K562 (cell line): ENCODE data around the gene DNAJC19. TPM values are rescaled to one million over a fixed set of nuclear protein-coding genes. Genes with fewer than 3 reads are reported as not detected.
A peak's percentile ranks its signal among the peaks of the same experiment; 100 is the strongest.
"Not testable (repeated sequence)": the region's sequence is repeated elsewhere in the genome, so short reads cannot be mapped to it uniquely, and the experiment has no call there.

Experiments
- ATAC-seq: fragments of 200-7000 bp; cut with Tn5 transposase; 3 replicates; pipeline ENCODE4 v1.9.1; 2020; ENCODE audit warnings: moderate library complexity
- BruUV-seq: library from RNA; stranded (reverse); fragments of 400-500 nt; replicated peaks from 2 replicates; lab custom pipeline; 2021; lab: Mats Ljungman, UMichigan
- CTCF ChIA-PET: fragments of 300-600 bp; formaldehyde crosslinking; extraction: SDS; loops from one replicate; lab custom pipeline; 2021; ENCODE audit warnings: low intra/inter-chr PET ratio; lab: Yijun Ruan, JAX
- POLR2A ChIA-PET: fragments of 300-600, 350-650 bp; sonication (Branson Sonifier 250); formaldehyde crosslinking; extraction: SDS; loops from one replicate; lab custom pipeline; 2021; ENCODE audit warnings: antibody characterized with exemption, inconsistent platforms; lab: Yijun Ruan, JAX
- DNase-seq, 4 experiments: peaks; one replicate each; pipeline versions ENCODE4 v3.0.0 to v3.0.0-alpha.2; 2011 to 2018; ENCODE audit warnings: low spot score in 3 of 4, mixed read lengths in 3 of 4; ENCODE audit errors: extremely low read depth in 1 of 4
- FAIRE-seq: peaks from 2 replicates; lab custom pipeline; 2011; peaks lifted over from hg19 to GRCh38; lab: Jason Lieb, UNC
- H2AFZ ChIP-seq: 2 replicates; pipeline ENCODE4 v1.6.0; 2011; ENCODE audit warnings: low read depth, low read length, control low read depth, inconsistent platforms
- H3K27ac ChIP-seq: fragments of 200-600 bp; 3 replicates; pipeline ENCODE4 v1.8.0; 2011; ENCODE audit warnings: low read depth, mild to moderate bottlenecking, control low read depth, inconsistent platforms, low read length, moderate library complexity, mixed read lengths; ENCODE audit errors: extremely low read depth
- H3K27me3 ChIP-seq, 2 experiments: fragments of 300-600 bp in 1 of 2; 2 replicates in 1 of 2; 3 replicates in 1 of 2; pipeline versions ENCODE4 v1.6.0 to v1.8.0; 2011; ENCODE audit warnings: inconsistent platforms in 2 of 2, low read length in 2 of 2, mild to moderate bottlenecking in 1 of 2, mixed read lengths in 1 of 2, moderate library complexity in 1 of 2; ENCODE audit not compliant: control insufficient read depth in 2 of 2, insufficient read depth in 2 of 2
- H3K36me3 ChIP-seq: fragments of 300-600 bp; 3 replicates; pipeline ENCODE4 v1.8.0; 2011; ENCODE audit warnings: mild to moderate bottlenecking, low read length, inconsistent platforms; ENCODE audit not compliant: control insufficient read depth, insufficient read depth
- H3K4me1 ChIP-seq, 2 experiments: fragments of 200-600 bp in 1 of 2; replicated peaks in 1 of 2; 2 replicates in 1 of 2; 3 replicates in 1 of 2; pipeline versions ENCODE4 v1.5.1 to v1.8.0; 2011; ENCODE audit warnings: inconsistent platforms in 2 of 2, low read length in 2 of 2, mild to moderate bottlenecking in 1 of 2, mixed read lengths in 1 of 2, moderate library complexity in 1 of 2; ENCODE audit not compliant: control insufficient read depth in 2 of 2, insufficient read depth in 2 of 2
- H3K4me2 ChIP-seq: 2 replicates; pipeline ENCODE4 v1.6.1; 2011; ENCODE audit warnings: low read length, control low read depth, inconsistent platforms, mixed read lengths; ENCODE audit not compliant: insufficient read depth
- H3K4me3 ChIP-seq: fragments of 200-600 bp; sonication (generic), shearing (Covaris generic); 2 replicates; pipeline ENCODE4 v1.5.1; 2016; ENCODE audit warnings: control low read depth, inconsistent platforms
- H3K79me2 ChIP-seq: fragments of 200-600 bp; 3 replicates; pipeline ENCODE4 v1.8.0; 2011; ENCODE audit warnings: low read length, inconsistent platforms; ENCODE audit not compliant: control insufficient read depth, insufficient read depth
- H3K9ac ChIP-seq, 2 experiments: 2 replicates each; pipeline versions ENCODE4 v1.6.0 to v1.6.1; 2011; ENCODE audit warnings: low read depth in 2 of 2, low read length in 2 of 2, control low read depth in 1 of 2, inconsistent platforms in 1 of 2, mild to moderate bottlenecking in 1 of 2, mixed read lengths in 1 of 2; ENCODE audit not compliant: insufficient read depth in 1 of 2
- H3K9me1 ChIP-seq: one replicate; pipeline ENCODE4 v1.6.0; 2011; ENCODE audit warnings: inconsistent platforms, mild to moderate bottlenecking, low read length, moderate library complexity; ENCODE audit not compliant: control insufficient read depth, insufficient read depth
- H3K9me3 ChIP-seq: replicated peaks from 2 replicates; pipeline ENCODE4 v1.5.1; 2011; ENCODE audit warnings: low read depth, low read length, inconsistent platforms; ENCODE audit not compliant: control insufficient read depth, insufficient read depth
- H4K20me1 ChIP-seq: replicated peaks from 2 replicates; pipeline ENCODE4 v1.6.1; 2011; ENCODE audit warnings: low read length, inconsistent platforms, mixed read lengths; ENCODE audit not compliant: control insufficient read depth, insufficient read depth
- ATF1 ChIP-seq, 2 experiments: fragments of 450-650 bp in 1 of 2; IDR thresholded peaks; 2 replicates each; pipeline ENCODE4 v1.6.1; 2016; ENCODE audit warnings: missing compliant biosample characterization in 1 of 2, missing genetic modification characterization in 1 of 2
- ATF7 ChIP-seq: fragments of 450-650 bp; IDR thresholded peaks from 2 replicates; pipeline ENCODE4 v1.7.1; 2014; ENCODE audit warnings: mild to moderate bottlenecking, moderate library complexity
- BHLHE40 ChIP-seq: IDR thresholded peaks from 2 replicates; pipeline ENCODE4 v1.6.1; 2011; ENCODE audit warnings: low read length, improper control_type of control experiment
- E2F1 ChIP-seq: sonication (generic); formaldehyde crosslinking; IDR thresholded peaks from 2 replicates; pipeline ENCODE4 v1.8.1; 2023; ENCODE audit warnings: mild to moderate bottlenecking, missing genetic modification reagents, moderate library complexity
- ELK1 ChIP-seq: sonication (generic); formaldehyde crosslinking; IDR thresholded peaks from 2 replicates; pipeline ENCODE4 v1.8.1; 2022; ENCODE audit warnings: missing genetic modification reagents
- FOXJ3 ChIP-seq: sonication (generic); formaldehyde crosslinking; IDR thresholded peaks from 2 replicates; pipeline ENCODE4 v1.4.0; 2020; ENCODE audit warnings: mild to moderate bottlenecking, missing genetic modification reagents
- FOXK1 ChIP-seq: sonication (generic); formaldehyde crosslinking; IDR thresholded peaks from 2 replicates; pipeline ENCODE4 v1.8.0; 2022; ENCODE audit warnings: missing genetic modification reagents, mild to moderate bottlenecking, borderline replicate concordance
- HNRNPLL ChIP-seq: fragments of 200-400 bp; formaldehyde crosslinking; IDR thresholded peaks from 2 replicates; pipeline ENCODE4 v1.6.1; 2017; ENCODE audit warnings: low read length, low read depth, mild to moderate bottlenecking; ENCODE audit not compliant: poor library complexity, severe bottlenecking
- MECOM ChIP-seq: fragments of 250-450 bp; sonication (Bioruptor Pico); IDR thresholded peaks from 2 replicates; pipeline ENCODE4 v1.8.0; 2022; ENCODE audit warnings: inconsistent platforms
- NKRF ChIP-seq: fragments of 450-650 bp; IDR thresholded peaks from 2 replicates; pipeline ENCODE4 v1.6.1; 2016; ENCODE audit warnings: borderline replicate concordance
- STAG1 ChIP-seq: sonication (generic); formaldehyde crosslinking; IDR thresholded peaks from 2 replicates; pipeline ENCODE4 v1.5.0; 2020; ENCODE audit warnings: missing genetic modification reagents, borderline replicate concordance
- TRIM24 ChIP-seq, 2 experiments: fragments of 450-650 bp; IDR thresholded peaks; 2 replicates each; pipeline ENCODE4 v1.6.1; 2016
- XRCC4 ChIP-seq: IDR thresholded peaks from one replicate; pipeline ENCODE4 v1.6.1; 2011; ENCODE audit not compliant: insufficient read depth, insufficient read length; ENCODE audit errors: extremely low read depth
- ZBTB2 ChIP-seq: fragments of 450-650 bp; IDR thresholded peaks from 2 replicates; pipeline ENCODE4 v1.6.1; 2016; ENCODE audit warnings: antibody characterized with exemption
- ZNF175 ChIP-seq: fragments of 200-800 bp; sonication (Bioruptor generic); IDR thresholded peaks from 2 replicates; pipeline ENCODE4 v1.6.1; 2016; ENCODE audit warnings: low read depth, mild to moderate bottlenecking, missing genetic modification characterization, missing compliant biosample characterization
- ZNF280B ChIP-seq: fragments of 250-450 bp; sonication (Bioruptor Pico); IDR thresholded peaks from 2 replicates; pipeline ENCODE4 v1.5.1; 2021; ENCODE audit warnings: mild to moderate bottlenecking
- WGBS: fragments of 100-300 bp; shearing (Covaris generic); methylation state at CpG from one replicate; pipeline ENCODE4 v1.1.6; 2016; ENCODE audit warnings: low coverage, mixed read lengths; ENCODE audit not compliant: insufficient coverage; ENCODE audit errors: missing lambda C conversion rate; 5-methylcytosine and 5-hydroxymethylcytosine counted together
- in situ Hi-C: fragments of 300-500 bp; cut with MboI; formaldehyde crosslinking; loops from 4 replicates; pipeline ENCODE4 v1.15.0; 2018; ENCODE audit warnings: inconsistent platforms, mixed read lengths
- intact Hi-C: fragments of 100-400 bp; cut with micrococcal nuclease; formaldehyde crosslinking; loops from 2 replicates; pipeline ENCODE4 v1.14.2; 2022
- polyA plus RNA-seq, 8 experiments: library from polyadenylated mRNA; depleted of rRNA in 4 of 8; stranded (reverse) in 5 of 8; unstranded in 3 of 8; fragments of >200 nt; fragmentation: Nextera tagmentation in 2 of 8; fragmentation: Illumina TruSeq in 1 of 8; extraction: Ambion mirVana in 2 of 8; extraction: Trizol in 1 of 8; gene quantifications; 2 replicates each; pipeline versions ENCODE4 v1.2.1 to v1.2.3, GENCODE V29; 2011 to 2014; ENCODE audit warnings: inconsistent platforms in 1 of 8, missing spikeins in 1 of 8
- total RNA-seq, 7 experiments: library from RNA; depleted of rRNA in 6 of 7; stranded (reverse); fragments of >200 nt in 6 of 7; fragmentation: Illumina TruSeq in 2 of 7; extraction: Trizol in 2 of 7; gene quantifications; 2 replicates each; pipeline versions ENCODE4 v1.2.1 to v1.2.3, GENCODE V29; 2011 to 2021; ENCODE audit warnings: low replicate concordance in 1 of 7

DNAJC19 gene
- total and polyA plus RNA-seq, 9 of the 15 experiments (the other 6 are each of a cell fraction or from before 2014, with no cell fraction given), result 55.7 to 184 (median 99.1) TPM

- no peak for TF ChIP-seq ELK1
- TF ChIP-seq NKRF, result no peak
- 0 out of 2 replicates have a peak, but pooled peaks have one; percentile 28 for TF ChIP-seq ATF7
- no peak for TF ChIP-seq BHLHE40
- TF ChIP-seq FOXJ3, result no peak
- no peak for TF ChIP-seq TRIM24 (IDR thresholded peaks at IDR 0.05)
- no peak for TF ChIP-seq ZNF280B (CRISPR knock-in tag)
- no peak for TF ChIP-seq FOXK1
- TF ChIP-seq STAG1, result no peak
- TF ChIP-seq MECOM (CRISPR knock-in tag), result no peak
- TF ChIP-seq XRCC4, result no peak
- TF ChIP-seq ZNF175 (CRISPR knock-in tag), result no peak
- no peak for TF ChIP-seq E2F1 (CRISPR knock-in tag)
- TF ChIP-seq ATF1 (CRISPR knock-in tag; IDR thresholded peaks at IDR 0.05), result no peak
- TF ChIP-seq ATF1 (tag; IDR thresholded peaks at IDR 0.05), result peak; percentile 86
- no peak for TF ChIP-seq ZBTB2
- TF ChIP-seq HNRNPLL, result no peak
Observed at GRCh38 chr3:181006541-181006940, 17.0 kb upstream of the DNAJC19 start (continued).

- WGBS, result 0% methylated on average over 1 of the region's 2 CpGs
Observed at GRCh38 chr3:181003469-181003868, 13.9 kb upstream of the DNAJC19 start.

More at GRCh38 chr3:181003469-181003868, 13.9 kb upstream of the DNAJC19 start:
- H3K9me3 ChIP-seq, H3K9me1 ChIP-seq, H3K36me3 ChIP-seq, H3K27ac ChIP-seq, ATAC-seq, DNase-seq, H3K4me3 ChIP-seq, CTCF ChIA-PET, H3K4me1 ChIP-seq, in situ Hi-C loops, H3K27me3 ChIP-seq, H3K4me2 ChIP-seq, H3K79me2 ChIP-seq, intact Hi-C loops, H2AFZ ChIP-seq, H4K20me1 ChIP-seq, BruUV-seq, H3K9ac ChIP-seq, FAIRE-seq, POLR2A ChIA-PET: not testable (repeated sequence)
